HG02623 (cell line): ENCODE data around the gene SEC11A.
"Not testable (repeated sequence)": the region's sequence is repeated elsewhere in the genome, so short reads cannot be mapped to it uniquely, and the experiment has no call there.

Source experiments
- ATAC-seq: cut with Tn5 transposase; IDR thresholded peaks from one replicate; pipeline ENCODE4 v1.9.1; 2021; ENCODE audit warnings: moderate library complexity; ENCODE audit not compliant: unreplicated experiment

Gene SEC11A

GRCh38 chr15:84716036-84716732, at the start of gene SEC11A:
TSS of gene SEC11A (minus strand) at chr15:84716139. CDS start at chr15:84716075, 64 bp downstream.
- ATAC-seq: peak; percentile 94

DNA sequence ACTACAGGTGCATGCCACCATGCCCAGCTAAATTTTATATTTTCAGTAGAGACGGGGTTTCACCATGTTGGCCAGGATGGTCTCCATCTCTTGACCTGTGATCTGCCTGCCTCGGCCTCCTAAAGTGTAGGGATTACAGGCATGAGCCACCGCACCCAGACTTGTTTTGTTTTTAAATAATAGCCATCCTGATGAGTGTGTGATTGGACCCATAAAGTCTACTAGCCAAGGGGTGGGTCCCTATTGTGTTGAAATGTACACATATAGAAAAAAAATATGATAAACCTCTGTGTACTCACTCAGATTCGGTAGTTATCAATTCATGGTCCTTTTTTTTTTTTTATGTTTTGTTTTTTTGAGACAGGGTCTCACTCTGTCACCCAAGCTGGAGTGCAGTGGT, 49.7 kb upstream of the SEC11A start:
- ATAC-seq: no peak

DNA sequence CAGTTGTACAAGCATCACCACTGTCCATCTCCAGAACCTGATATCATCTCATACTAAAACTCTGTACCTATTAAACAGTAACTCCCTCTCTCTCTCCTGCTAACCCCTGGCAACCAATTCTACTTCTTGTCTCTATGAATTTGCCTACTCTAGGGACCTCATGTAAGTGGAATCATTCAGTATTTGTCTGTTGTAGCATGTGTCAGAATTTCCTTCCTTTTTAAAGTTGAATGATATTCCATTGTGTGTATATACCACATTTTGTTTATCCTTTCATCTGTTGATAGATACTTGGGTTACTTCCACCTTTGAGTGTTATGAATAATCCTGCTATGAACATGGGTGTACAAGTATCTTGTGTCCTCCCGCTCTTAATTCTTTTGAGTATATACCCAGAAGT, 49.0 kb upstream of the SEC11A start:
- no peak for ATAC-seq

- ATAC-seq: no peak
These were observed 48.6 kb upstream of the SEC11A start for GRCh38 chr15:84764585-84764984.

GRCh38 chr15:84762840-84763572, 47.1 kb upstream of the SEC11A start:
- no peak for ATAC-seq

- ATAC-seq: no peak
These were observed 45.7 kb upstream of the SEC11A start for GRCh38 chr15:84761607-84762131.

DNA sequence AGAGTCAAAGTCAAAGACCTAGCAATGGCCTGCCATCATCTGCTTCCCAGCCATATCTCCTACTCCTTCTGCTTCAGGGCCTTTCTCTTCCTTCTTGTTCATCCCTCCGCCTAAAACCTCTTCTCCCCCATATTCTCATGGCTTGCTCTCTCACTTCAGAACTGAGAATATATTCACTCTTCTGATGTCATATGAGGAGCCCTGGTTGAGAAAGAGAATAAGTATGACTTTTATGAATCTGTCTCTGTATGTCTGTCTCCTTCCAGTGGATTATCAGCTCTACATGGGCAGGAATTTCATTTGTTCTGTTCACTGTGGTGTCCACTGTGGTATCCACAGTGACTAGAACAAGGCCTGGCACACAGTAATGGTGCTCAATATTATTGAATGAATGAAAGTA, 44.3 kb upstream of the SEC11A start:
- no peak for ATAC-seq

- no peak for ATAC-seq
These were observed 43.1 kb upstream of the SEC11A start for GRCh38 chr15:84759018-84759417.

DNA sequence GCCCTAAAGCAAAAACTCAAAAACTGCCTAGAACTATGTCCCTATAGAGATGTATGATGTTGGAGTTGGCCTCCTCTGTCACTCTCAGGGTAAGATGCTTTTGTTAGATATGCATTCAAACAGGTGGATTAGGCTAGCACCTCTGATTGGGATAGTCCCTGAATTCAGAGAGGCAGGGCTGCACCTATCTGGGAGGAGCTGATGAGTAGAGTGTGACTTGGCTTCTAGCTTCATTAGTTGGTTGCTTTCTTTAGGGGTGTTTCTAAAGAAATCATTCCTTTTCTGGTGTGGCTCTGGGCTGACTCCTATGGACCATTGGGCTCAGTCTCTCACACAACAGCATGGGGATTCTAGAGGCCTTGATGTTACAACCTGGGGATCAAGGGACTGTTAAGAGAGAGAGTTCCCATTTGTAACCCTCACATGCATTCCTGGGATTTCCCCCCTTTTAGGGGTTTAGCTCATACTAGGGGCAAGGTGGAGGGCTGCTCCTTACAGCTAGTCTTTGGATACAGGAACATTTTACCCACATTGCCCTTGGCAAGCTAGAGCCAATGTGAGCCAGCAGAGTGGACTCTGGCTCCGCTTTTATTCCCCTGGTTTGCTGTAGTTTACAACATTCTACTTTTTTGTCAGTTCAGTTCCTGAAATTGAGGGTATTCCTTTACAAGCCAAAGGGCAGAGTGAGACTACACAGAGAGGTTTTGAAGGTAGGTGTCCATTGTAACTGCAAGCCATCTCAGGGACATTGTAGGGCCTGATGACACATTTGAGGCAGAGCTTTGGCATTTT, 40.0 kb upstream of the SEC11A start:
- ATAC-seq: no peak

DNA sequence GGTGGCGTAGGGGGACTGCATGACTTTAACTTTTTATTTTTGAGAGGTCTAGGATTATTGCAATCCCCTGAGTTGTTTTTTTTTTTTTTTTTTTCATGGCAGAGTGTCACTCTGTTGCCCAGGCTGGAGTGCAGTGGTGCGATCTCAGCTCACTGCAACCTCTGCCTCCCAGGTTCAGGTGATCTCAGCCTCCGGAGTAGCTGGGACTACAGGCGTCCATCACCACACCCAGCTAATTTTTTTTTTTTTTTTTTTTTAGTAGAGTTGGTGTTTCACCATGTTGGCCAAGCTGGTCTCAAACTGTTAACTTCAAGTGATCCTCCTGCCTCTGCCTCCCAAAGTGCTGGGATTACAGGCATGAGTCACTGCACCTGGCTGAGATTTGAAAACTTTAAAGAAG, 39.0 kb upstream of the SEC11A start:
- not testable (repeated sequence) for ATAC-seq

GRCh38 chr15:84752700-84753099, 36.8 kb upstream of the SEC11A start:
- no peak for ATAC-seq

- no peak for ATAC-seq
These were observed 36.3 kb upstream of the SEC11A start for GRCh38 chr15:84752195-84752594.

GRCh38 chr15:84751721-84752120, 35.8 kb upstream of the SEC11A start:
- ATAC-seq: not testable (repeated sequence)

DNA sequence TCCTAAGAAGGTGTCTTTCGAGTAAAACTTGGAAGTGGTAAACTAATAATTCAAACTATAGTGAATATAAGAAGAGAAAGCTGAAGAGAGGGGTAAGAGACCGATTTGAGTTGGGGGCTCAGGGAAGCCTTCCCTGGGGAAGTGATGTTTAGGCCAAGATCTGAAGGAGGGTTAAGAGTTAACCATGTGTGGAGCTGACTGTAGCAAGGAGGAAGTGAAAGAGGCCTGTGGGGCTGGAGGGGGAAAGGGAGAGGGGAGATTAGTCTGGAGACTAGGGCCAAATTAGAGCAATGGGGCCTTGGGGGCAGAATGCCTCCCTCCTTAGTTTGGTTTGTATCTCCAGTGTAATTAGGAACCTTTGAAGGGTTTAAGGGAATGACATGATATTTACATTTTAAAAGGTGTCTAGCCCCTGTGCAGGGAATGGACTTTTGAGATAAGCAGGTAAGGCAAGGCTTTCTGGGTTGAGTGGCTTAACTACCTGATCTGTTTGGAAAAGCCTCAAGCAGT, 34.7 kb upstream of the SEC11A start:
- no peak for ATAC-seq

GRCh38 chr15:84749111-84749991, 33.4 kb upstream of the SEC11A start:
- ATAC-seq: no peak

GRCh38 chr15:84748274-84749110, 32.6 kb upstream of the SEC11A start, which contains the start of gene ZNF592:
TSS of gene ZNF592 (plus strand) at chr15:84748592. CDS start at chr15:84782676, 34,084 bp downstream.
- ATAC-seq: peak; percentile 44

DNA sequence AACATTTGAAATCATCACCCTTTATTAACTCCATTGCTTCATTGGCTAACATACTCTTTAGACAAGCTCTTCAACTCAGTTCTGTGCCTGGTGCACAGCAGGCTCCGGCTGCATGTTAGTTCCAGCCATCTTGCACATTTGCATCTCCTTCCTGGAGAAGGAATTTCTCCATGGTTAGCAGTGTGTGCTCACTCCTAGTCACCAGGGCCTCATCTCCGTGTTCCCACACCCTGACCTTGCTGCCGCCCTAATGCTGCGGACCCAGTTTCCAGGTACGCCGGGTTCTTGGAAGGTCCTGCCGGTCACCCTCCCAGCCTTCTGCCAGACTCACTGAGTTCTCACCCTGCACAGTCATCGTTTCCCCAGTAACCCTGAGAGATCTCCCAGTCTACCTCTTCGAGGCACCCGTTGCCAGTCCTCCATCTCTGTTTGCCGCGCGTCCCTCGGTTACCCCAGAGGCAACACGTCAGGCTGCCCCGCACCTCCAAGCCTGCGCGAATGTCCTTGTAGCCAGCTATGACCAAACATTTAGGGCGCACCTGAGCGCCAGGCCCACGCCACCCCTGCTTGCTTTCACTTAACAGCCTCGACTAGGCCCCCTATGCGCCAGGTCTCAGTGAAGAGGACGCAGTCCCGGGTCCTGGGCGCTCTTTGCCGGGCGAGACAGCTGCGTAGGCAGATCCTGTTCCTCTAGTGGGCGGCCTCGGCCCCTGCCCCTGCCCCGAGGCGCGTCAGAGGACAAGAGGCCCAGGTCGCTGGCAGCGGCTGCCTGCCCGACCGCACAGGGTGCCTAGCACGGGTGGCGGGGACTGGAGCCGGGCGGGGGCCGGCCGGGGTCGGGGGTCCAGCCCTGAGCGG, 31.7 kb upstream of the SEC11A start:
- peak; percentile 44 for ATAC-seq

DNA sequence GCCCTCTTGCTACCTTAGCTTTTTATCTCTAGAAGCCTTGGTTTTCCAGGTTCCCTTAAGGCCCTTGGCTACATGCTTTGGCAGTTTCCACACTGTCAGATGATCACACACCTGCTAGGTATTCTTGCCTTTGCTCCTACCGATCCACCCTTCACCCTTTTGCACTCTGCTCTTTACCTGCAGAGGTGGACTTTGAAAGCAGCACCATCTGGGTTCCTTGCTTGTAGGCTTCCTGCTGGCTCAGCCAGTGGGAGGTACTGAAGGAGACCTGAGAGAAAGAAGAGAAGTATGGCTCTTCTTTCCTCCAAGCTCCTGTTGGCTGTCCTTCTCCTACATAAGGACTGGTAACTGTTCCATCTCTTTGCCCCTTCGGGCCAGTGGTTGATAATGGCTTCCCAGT, 25.2 kb upstream of the SEC11A start:
- ATAC-seq: no peak
